Activated naive CD8-positive, alpha-beta T cell treated with anti-CD3 and anti-CD28 coated beads, Interleukin-2, amount 50 U/mL, for 24 hours (primary cell): ENCODE results near the gene CALML6.
A peak's percentile ranks its signal among the peaks of the same experiment; 100 is the strongest.
"Not testable (repeated sequence)": the region's sequence is repeated elsewhere in the genome, so short reads cannot be mapped to it uniquely, and the experiment has no call there.

Source experiments
- ATAC-seq: fragments of 150-1000 bp; cut with Tn5 transposase; one replicate; pipeline ENCODE4 v1.10.0; 2021
- DNase-seq: peaks from one replicate; pipeline ENCODE4 v3.0.0; 2021
- H3K27ac Mint-ChIP-seq: one replicate; pipeline ENCODE4 v1.8.0; 2021; ENCODE audit warnings: mild to moderate bottlenecking, mixed read lengths
- H3K27me3 Mint-ChIP-seq: one replicate; pipeline ENCODE4 v1.8.0; 2021; ENCODE audit warnings: mixed read lengths
- H3K36me3 Mint-ChIP-seq: one replicate; pipeline ENCODE4 v1.8.0; 2021; ENCODE audit warnings: low read depth, mixed read lengths
- H3K4me1 Mint-ChIP-seq: one replicate; pipeline ENCODE4 v1.8.0; 2021; ENCODE audit warnings: mixed read lengths
- H3K4me3 Mint-ChIP-seq: one replicate; pipeline ENCODE4 v1.8.0; 2021; ENCODE audit warnings: mild to moderate bottlenecking, moderate library complexity, mixed read lengths
- H3K9me3 Mint-ChIP-seq: one replicate; pipeline ENCODE4 v1.8.0; 2021; ENCODE audit warnings: mixed read lengths

CALML6 gene

DNA sequence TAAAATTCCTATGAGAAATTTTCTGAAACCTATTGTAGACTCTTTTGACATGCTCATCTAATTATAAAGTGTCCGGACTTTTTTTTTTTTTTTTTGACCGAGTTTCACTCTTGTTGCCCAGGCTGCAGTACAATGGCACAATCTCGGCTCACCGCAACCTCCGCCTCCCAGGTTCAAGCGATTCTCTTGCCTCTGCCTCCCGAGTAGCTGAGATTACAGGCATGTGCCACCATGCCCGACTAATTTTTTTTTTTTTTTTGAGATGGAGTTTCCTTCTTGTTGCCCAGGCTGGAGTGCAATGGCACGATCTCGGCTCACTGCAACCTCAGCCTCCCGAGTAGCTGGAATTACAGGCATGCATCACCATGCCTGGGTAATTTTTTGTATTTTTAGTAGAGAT is 31.2 kb upstream of the CALML6 start:
- DNase-seq, H3K9me3 Mint-ChIP-seq, H3K27me3 Mint-ChIP-seq, H3K27ac Mint-ChIP-seq, ATAC-seq, H3K4me3 Mint-ChIP-seq: not testable (repeated sequence)
- Mint-ChIP-seq H3K4me1 (peaks cover 71% of the 10 kb centered on the region), H3K36me3 (peaks cover 24% of the 10 kb centered on the region)

DNA sequence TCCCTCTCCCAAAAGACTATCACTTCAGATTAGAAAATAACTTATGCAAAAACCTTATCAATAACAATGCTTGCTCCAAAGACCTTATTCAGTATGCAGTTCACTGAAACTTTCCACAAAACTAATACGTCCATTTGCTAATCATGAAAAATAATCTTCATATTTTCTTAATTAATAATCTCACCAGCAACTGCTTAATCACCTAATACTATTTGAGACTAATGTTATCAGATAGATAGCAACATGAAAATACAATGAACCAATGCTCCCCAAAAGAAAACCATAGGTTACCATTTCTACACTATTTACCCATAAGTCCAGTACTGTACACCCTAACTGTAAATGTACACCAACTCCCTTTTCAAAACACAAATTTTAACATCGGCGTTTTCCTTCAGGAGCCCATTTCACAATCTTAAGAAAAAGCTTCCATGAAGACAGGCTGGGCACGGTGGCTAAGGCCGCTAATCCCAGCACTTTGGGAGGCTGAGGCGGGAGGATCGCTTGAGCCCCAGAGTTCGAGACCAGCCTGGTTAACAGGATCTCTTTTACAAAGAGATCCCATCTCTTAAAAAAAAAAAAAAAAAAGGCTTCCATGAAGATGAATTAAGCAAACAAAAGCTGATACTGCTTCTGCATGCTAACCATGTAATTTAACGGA is 25.8 kb upstream of the CALML6 start:
- no peak for ATAC-seq
- H3K27me3 Mint-ChIP-seq, result no peaks in the 10 kb centered on the region
- H3K4me1 Mint-ChIP-seq, result peaks cover 54% of the 10 kb centered on the region

DNA sequence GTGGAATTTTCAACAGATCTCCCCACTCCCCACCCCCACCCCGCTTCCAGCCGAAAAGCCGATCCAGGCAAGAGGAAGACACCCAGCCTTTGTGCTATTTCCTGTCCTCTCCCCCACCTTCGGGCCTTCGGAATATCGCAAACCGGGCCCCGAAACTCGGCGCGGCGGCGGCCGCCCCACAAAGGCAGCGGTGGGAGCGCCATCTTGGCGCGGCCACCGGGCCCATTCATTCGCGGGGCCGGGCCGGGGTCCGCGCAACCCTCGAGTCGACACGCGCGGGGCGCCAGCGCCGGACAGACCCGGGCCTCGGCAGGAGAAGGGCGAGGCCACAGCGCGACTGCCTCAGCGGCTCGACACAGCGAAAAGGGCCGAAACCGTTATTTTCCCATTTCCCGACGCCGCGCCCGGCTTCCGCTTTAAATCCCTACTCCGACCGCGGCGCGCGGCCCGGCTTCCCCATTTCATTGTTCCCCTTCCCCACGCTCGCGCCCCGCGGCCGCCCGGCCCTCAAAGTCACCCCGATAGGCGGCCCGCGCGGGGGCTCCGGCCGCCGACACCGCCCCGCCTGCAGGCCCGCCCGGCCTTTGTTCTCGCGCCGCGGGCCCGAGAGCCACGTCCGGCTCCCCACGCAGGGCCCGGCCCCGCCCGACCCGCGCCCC is 25.1 kb upstream of the CALML6 start:
- DNase-seq (peak; percentile 55), ATAC-seq (peak; percentile 12)
- Mint-ChIP-seq H3K27me3 (no peaks in the 10 kb centered on the region), H3K9me3 (no peaks in the 10 kb centered on the region), H3K36me3 (peaks cover 19% of the 10 kb centered on the region), H3K4me3 (peak overlapping the region; percentile 85), H3K27ac (peak overlapping the region; percentile 85), H3K4me1 (peaks cover 54% of the 10 kb centered on the region)

More for the DNA sequence above, 25.8 kb upstream of the CALML6 start:
- Mint-ChIP-seq H3K27ac (peak overlapping the region; percentile 85), H3K36me3 (peaks cover 19% of the 10 kb centered on the region), H3K9me3 (no peaks in the 10 kb centered on the region), H3K4me3 (peak overlapping the region; percentile 85)
- DNase-seq, result no peak

DNA sequence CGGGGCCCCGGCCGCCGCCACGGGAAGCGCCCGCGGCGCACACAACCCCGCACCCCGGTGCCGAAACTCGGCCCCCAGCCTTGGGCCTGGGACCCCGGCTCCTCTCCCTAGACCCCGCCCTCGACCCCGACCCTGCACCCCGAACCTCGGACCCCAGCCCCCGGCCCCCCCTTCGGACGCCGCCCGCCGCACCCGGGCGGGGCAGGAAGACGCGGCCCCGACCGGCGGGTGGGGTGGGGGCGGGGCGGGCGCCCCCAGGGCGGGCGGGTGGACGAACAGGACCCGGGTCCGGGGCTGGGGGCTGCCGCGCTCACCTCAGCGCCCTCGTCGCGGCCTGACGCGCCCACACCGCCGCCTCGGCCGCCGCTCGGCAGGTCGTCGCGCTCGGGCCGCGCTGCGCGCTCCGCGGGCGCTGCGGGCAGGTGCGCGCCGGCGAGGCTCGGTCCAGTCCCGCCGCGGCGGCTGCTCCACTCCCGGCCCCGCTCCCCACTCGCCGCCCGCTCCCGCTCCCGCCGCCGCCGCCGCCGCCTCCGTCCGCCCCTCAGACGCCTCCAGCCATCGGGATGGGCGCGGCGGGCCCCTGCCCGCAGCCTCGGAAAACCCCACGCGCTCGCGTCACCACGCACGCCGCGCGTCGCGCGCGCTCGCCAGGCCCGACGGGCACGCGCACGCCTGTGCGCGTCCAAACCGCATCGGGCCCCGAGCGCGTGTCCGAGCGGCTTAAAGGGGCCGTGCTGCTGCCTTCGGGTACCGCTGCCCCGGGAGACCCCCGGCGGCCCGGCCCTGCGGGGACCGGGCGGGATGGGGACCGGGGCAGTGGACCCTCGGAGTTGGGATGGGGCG is 24.3 kb upstream of the CALML6 start, which contains the start of gene GNB1:
GNB1 (minus strand) TSS at position 582 of the 843 bp plus-strand sequence. CDS start 65,634 bp downstream, outside the sequence.
- peak within 1 kb of the TSS; percentile 86 for H3K4me3 Mint-ChIP-seq
- peak within 1 kb of the TSS; percentile 87 for H3K27ac Mint-ChIP-seq
- DNase-seq, result peak; percentile 91
- peaks cover 56% of the 10 kb centered on the region for H3K4me1 Mint-ChIP-seq
- ATAC-seq, result peak; percentile 56
- H3K27me3 Mint-ChIP-seq, result no peaks in the 10 kb centered on the region
- no peaks in the 10 kb centered on the region for H3K9me3 Mint-ChIP-seq
- peaks cover 19% of the 10 kb centered on the region for H3K36me3 Mint-ChIP-seq

DNA sequence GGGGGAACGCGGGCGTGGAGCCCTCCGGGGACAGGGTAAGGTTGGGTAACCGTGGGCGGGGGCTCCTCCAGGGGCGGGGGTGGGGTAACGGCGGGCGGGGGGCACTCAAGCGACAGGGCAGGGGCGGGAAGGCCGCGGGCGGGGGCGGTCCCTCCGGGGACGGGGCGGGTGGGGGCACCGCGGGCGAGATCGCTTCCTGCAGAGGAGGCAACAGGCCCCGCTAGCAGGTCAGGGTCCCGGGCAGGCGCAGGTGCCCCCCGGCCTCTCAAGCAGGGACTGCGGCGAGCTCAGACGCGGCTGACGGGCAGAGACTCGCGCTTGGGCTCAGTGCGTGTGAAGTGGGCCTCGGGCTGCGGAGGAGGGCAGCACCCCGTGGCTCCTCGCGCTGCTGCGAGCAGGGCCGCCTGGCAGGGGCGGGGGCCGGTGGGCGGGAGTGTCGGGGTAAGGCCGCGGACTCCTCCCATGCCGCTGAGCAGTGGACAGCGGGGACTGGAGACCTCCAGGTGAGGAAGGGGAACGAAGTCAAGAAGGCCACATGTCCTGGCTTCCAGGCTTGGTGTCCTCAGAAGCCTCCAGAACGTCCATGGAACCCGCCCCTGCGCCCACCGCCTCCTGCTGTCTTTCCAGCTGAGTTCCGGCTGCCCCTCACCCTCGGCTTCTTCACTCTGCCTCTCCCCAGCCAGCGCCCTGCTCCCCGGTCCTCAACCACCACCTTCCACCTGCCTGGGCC is 23.5 kb upstream of the CALML6 start:
- no peaks in the 10 kb centered on the region for H3K9me3 Mint-ChIP-seq
- DNase-seq, result peak; percentile 70
- peak overlapping the region; percentile 87 for H3K27ac Mint-ChIP-seq
- H3K27me3 Mint-ChIP-seq, result peaks cover 3% of the 10 kb centered on the region
- peaks cover 52% of the 10 kb centered on the region for H3K4me1 Mint-ChIP-seq
- peak; percentile 40 for ATAC-seq
- H3K4me3 Mint-ChIP-seq, result peak overlapping the region; percentile 86
- H3K36me3 Mint-ChIP-seq, result peaks cover 15% of the 10 kb centered on the region

DNA sequence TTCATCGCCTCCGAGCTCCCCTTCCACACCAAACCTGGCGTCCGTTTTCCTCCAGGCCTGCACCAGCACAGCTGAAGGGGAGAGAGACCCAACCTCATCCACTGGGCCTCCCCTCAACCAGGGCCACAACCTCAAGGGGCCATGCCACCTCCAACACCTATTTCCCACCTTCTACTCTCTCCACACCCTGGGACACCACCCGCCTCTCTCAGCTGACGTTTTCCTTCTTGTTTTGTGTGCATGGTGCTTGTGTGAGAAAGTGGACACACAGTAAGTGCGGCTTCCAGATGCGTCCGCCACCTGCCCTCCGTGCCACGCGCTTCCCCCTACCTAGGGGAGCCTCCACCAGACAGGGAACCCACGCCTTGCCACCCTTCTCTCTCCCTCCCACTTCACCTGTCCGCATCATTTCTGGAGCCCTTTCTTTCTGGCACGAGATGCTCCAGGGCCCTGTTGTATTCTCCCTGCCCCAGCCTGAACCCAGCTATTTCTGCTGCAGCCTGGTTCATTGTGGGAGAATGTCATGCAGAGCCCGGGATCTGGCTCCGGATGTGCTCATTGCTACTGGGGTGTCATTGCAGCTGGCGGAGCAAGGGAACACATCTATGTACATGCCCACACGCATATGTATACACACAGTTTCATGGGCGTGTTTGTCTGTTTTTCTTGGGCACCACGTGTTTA is 22.8 kb upstream of the CALML6 start:
- DNase-seq (no peak), ATAC-seq (no peak)
- Mint-ChIP-seq H3K4me3 (peak overlapping the region; percentile 86), H3K36me3 (peaks cover 11% of the 10 kb centered on the region), H3K27me3 (peaks cover 3% of the 10 kb centered on the region), H3K4me1 (peaks cover 46% of the 10 kb centered on the region), H3K9me3 (no peaks in the 10 kb centered on the region), H3K27ac (peak overlapping the region; percentile 87)

DNA sequence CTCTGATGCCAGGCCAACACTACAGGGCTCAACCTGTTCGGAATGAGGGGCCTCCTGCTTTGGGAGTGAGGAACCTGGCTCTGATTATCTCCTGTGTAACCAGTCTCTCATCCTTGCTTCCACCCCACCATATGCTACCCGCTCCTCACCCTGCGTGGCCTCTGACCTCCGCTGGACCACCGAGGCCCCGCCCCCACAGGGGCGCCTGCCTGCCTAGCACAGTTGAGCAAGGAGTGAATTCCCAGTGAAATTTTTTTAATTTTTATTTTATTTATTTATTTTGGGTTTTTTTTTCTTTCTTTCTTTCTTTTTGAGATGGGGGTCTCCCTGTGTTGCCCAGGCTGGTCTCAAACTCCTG is 22.3 kb upstream of the CALML6 start:
- Mint-ChIP-seq H3K4me3 (peak overlapping the region; percentile 86), H3K27me3 (peaks cover 3% of the 10 kb centered on the region), H3K9me3 (no peaks in the 10 kb centered on the region), H3K4me1 (peaks cover 41% of the 10 kb centered on the region), H3K36me3 (peaks cover 10% of the 10 kb centered on the region), H3K27ac (peak overlapping the region; percentile 87)
- DNase-seq, result no peak
- no peak for ATAC-seq

DNA sequence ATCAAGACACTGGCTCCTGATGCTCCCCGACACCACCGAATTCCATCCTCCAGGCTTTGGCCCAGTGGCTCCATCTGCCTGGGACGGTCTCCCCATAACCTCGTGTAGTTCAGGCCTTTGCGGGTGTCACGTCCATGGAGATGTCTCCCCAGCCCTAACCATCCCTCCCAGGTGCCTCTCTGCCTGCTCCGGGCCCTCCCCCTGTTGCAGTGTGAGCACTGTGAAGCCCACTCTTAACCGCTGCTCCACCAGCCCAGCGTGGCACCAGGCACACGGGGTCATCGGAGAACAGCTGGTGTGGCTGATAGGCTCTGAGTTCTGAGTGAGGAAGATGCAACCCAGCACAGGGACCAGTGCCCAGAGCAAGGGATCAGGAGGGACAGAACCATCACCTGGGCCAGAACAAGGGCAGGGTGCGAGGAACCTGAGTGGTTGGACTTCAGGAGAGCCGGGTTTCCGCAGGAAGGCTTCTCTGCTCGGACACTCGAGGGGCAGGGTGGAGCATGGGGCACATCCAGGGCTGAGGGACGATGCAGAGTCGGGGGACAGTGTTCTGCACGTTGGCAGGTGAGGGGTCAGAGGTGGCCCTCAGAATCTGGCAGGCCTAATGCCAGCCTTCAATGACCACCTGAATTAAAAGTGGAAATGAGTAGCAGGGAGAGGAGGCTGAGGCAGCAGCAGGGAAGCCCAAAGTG is 21.6 kb upstream of the CALML6 start:
- no peak overlapping the region for H3K27ac Mint-ChIP-seq
- peaks cover 3% of the 10 kb centered on the region for H3K27me3 Mint-ChIP-seq
- no peak for ATAC-seq
- H3K36me3 Mint-ChIP-seq, result peaks cover 6% of the 10 kb centered on the region
- H3K4me3 Mint-ChIP-seq, result peak overlapping the region; percentile 30
- H3K9me3 Mint-ChIP-seq, result no peaks in the 10 kb centered on the region
- H3K4me1 Mint-ChIP-seq, result peaks cover 34% of the 10 kb centered on the region
- no peak for DNase-seq

DNA sequence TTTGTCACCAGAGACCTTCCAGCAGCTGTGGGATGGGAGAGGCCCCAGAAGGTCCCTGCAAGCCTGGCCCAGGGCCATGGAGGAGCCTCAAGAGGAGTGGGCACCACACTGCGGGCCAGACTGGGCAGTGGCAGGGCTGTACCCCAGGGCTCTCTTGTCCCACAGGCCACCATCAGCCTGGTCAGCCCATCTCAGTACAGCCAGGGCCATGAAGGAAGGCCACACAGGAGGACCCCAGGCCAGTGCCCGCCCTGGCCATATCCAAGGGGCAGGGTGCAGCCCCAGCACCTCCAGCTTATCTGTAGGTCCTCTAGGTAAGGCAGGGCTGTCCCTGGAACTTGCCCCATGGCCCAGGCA is 21.1 kb upstream of the CALML6 start:
- Mint-ChIP-seq H3K4me3 (no peak overlapping the region), H3K36me3 (peaks cover 4% of the 10 kb centered on the region), H3K27me3 (peaks cover 3% of the 10 kb centered on the region), H3K9me3 (no peaks in the 10 kb centered on the region), H3K4me1 (peaks cover 29% of the 10 kb centered on the region), H3K27ac (no peak overlapping the region)
- no peak for DNase-seq
- no peak for ATAC-seq

DNA sequence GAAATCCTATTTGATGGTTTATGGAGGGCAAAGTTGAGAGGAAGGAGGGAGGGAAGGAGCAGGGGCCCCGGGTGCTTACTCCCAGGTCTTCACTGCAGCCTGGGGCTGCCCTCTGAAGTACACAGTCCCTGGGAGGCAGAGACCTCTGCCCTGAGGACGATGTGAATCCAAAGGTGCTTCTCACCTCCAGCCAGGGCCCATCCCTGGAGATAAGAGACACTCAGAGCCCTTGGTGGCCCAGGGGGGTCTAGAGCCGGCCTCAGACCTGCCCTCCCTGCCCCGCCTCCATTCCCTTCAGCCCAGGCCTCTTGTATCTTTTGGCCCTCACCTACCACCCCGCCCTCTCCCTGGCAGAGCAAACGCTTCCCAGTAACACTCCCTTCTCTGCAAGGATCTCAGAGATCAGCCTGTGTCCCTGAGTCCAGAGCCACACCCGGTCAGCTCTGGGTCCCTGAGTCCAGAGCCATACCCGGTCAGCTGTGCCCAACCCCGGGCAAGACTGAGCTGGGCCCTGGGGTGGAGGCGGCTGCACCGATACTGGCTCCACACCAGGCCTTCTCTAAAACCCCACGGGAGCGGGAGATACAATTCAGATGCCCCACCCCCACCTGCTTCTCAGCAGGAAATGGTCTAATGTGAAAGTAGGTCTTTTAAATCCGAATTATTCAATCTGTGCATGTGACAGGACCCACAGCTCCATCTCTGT is 20.6 kb upstream of the CALML6 start:
- ATAC-seq, result no peak
- peaks cover 28% of the 10 kb centered on the region for H3K4me1 Mint-ChIP-seq
- no peaks in the 10 kb centered on the region for H3K9me3 Mint-ChIP-seq
- no peak overlapping the region for H3K27ac Mint-ChIP-seq
- H3K27me3 Mint-ChIP-seq, result peaks cover 3% of the 10 kb centered on the region
- H3K4me3 Mint-ChIP-seq, result no peak overlapping the region
- no peak for DNase-seq
- no peaks in the 10 kb centered on the region for H3K36me3 Mint-ChIP-seq

DNA sequence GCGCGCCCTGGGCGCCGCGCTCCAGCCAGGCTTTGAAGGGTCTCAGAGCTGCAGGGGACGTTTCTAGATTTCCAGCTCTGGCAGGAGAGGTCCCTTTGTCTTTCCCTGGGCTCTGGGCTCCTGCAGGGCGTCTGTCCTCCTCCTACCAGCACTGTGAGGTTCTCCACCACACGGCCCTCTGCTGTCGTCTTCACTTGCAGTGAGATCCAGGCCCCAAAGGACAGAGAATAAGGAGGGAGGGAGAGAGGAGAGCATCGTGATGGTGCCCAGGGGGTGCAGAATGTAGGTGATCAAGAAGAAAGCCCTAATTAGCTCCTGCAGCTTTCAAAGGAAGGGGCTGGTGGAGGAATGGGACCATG is 20.0 kb upstream of the CALML6 start:
- ATAC-seq (no peak), DNase-seq (no peak)
- no peaks in the 10 kb centered on the region for H3K9me3 Mint-ChIP-seq
- H3K27me3 Mint-ChIP-seq, result peaks cover 3% of the 10 kb centered on the region
- peaks cover 28% of the 10 kb centered on the region for H3K4me1 Mint-ChIP-seq
- H3K27ac Mint-ChIP-seq, result no peak overlapping the region
- H3K4me3 Mint-ChIP-seq, result no peak overlapping the region
- H3K36me3 Mint-ChIP-seq, result no peaks in the 10 kb centered on the region

DNA sequence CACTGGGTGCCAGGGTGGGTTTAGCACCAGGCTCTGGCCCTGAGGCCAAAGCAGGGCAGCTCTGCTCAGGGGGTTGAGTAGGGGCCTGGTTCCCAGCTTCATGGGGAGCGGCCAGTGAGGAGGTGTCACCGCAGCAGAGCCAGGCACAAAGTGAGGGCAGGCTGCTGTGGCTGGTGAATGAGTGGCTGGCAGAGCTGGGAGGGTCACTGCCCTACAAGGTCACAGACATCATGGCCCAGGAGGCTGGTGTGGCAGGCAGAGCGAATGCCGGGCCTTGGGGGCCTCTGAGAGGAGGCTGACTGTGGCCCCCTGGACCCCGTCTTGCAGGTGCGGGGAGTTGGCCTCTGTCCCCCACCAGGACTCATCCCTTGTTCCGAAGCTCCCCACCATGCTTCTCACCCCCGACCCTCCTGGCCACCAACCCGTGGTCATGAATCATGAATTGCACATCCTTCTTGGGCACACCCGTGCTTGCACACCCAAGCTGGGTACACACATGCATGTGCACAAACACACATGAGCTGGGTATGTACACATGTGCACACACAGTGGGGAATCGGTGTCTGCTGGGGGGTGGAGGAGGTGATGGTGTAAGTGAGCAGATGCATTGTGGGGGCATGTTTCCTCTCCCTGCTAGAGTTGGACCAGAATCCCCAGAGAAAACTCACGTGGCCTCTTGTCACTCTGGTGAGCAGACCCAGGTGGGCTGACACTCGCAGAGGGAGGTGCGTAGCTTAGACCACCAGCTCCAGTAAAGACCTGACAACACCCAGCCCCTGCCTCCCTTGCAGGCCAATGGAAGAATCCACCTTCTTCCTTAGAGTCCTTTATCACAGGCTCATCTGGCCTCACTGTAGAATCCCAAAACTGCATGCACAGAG is 19.4 kb upstream of the CALML6 start:
- Mint-ChIP-seq H3K36me3 (no peaks in the 10 kb centered on the region), H3K27ac (no peak overlapping the region), H3K4me3 (no peak overlapping the region), H3K9me3 (no peaks in the 10 kb centered on the region), H3K4me1 (peaks cover 28% of the 10 kb centered on the region), H3K27me3 (peaks cover 3% of the 10 kb centered on the region)
- DNase-seq (no peak), ATAC-seq (no peak)
